ENCODE data around the gene CLSTN1. TPM values are rescaled to one million over a fixed set of nuclear protein-coding genes. Genes with fewer than 3 reads are reported as not detected.

The CLSTN1 gene
- total and polyA plus RNA-seq, 2 of the 13 experiments (the other 11 are each of a cell fraction or from before 2014, with no cell fraction given) = 19.7 to 29.8 TPM

- TF ChIP-seq ZFP90 (CRISPR knock-in tag; IDR thresholded peaks at IDR 0.05; ENCODE audit: borderline replicate concordance) = no peak
- peak; percentile 5 for TF ChIP-seq AGO2 (optimal IDR thresholded peaks at IDR 0.05; ENCODE audit: low read depth, low read length)
- in situ Hi-C loops (cut with HindIII; ENCODE audit: extremely low pct_ligation_motif_present, low pct_unique_long_range_greater_than_20kb) (loop anchor here (5.0 to 10.0 kb wide), 3 partner anchors 72 to 165 kb away; partner anchors contain the start of genes LZIC, NMNAT1 and UBE4B), intact Hi-C loops (cut with micrococcal nuclease; ENCODE audit: unreplicated experiment) (loop anchor here (5.0 kb wide), 1 partner anchor 243 kb away; no protein-coding TSS in a partner anchor)
- Histone ChIP-seq H3K4me2 (ENCODE audit: low read depth, low read length) (no peak overlapping the region), H3K79me2 (ENCODE audit: insufficient read depth, low read length) (no peaks in the 10 kb centered on the region), H3K9ac (ENCODE audit: insufficient read depth, low read depth, low read length) (no peak overlapping the region), H3K9me3 (ENCODE audit: low read length) (no peaks in the 10 kb centered on the region), H4K20me1 (ENCODE audit: insufficient read depth, low read length) (no peaks in the 10 kb centered on the region), H3K36me3 (replicated peaks in 1 of 2; ENCODE audit: control insufficient read depth in 1 of 2, insufficient read depth in 2 of 2, low read length in 2 of 2) (peaks cover 18 to 30% of the 10 kb centered on the region in 2 experiments; a peak in 4 of 5 replicates), H3K27me3 (ENCODE audit: control insufficient read depth in 1 of 2, insufficient read depth in 2 of 2, low read length in 2 of 2) (no peaks in the 10 kb centered on the region), H2AFZ (ENCODE audit: low read length) (no peak overlapping the region), H3K27ac (ENCODE audit: extremely low read length, insufficient read depth, low read length) (no peak overlapping the region), H3K4me1 (ENCODE audit: insufficient read depth, low read length) (peaks cover 46% of the 10 kb centered on the region), H3K4me3 (replicated peaks in 1 of 3; ENCODE audit: insufficient read depth in 1 of 3, low read depth in 2 of 3, low read length in 3 of 3) (no peak overlapping the region)
- no TSS peak for BruUV-seq (replicated peaks)
- FAIRE-seq (no peak), ATAC-seq (no peak), DNase-seq (ENCODE audit: low spot score) (no peak)
- ChIA-PET POLR2A (interaction anchor here (1.0 kb wide), 1 partner anchor 41 kb away, joined by 3 read pairs; no protein-coding TSS in a partner anchor), CTCF (ENCODE audit: low intra/inter-chr PET ratio, low total read pairs) (interaction anchor here (0.6 kb wide), 1 partner anchor 124 kb away, joined by 3 read pairs; no protein-coding TSS in a partner anchor)
- 93% methylated on average over 12 of the region's 13 CpGs for whole genome bisulfite sequencing (ENCODE audit: low lambda C conversion rate)
Observed at GRCh38 chr1:9869831-9870251, 46.1 kb upstream of the CLSTN1 start.

DNA sequence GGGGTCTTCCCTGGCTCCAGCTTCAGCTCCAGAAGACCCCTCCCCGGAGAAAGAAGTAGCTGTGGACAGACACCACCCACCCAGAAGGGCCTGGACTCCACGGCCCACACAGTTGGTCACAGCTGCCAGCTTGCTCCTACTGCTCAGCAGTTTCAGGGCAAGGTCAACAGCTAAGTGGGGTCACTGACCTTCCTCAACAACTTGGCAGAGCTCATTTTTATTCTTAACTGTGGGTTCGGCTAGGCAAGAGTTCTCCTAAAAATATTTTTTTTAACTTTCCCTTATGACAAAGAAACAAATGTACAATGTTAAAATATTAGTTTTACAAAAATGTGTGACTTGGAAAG lies 44.5 kb upstream of the CLSTN1 start:
- H2AFZ ChIP-seq (ENCODE audit: low read length) = no peak overlapping the region
- peaks cover 30% of the 10 kb centered on the region for H3K4me1 ChIP-seq (ENCODE audit: insufficient read depth, low read length)
- CTCF ChIA-PET (ENCODE audit: low intra/inter-chr PET ratio, low total read pairs) = interaction anchor here (1.6 to 2.8 kb wide), 2 partner anchors 84 to 241 kb away, joined by 8 to 41 read pairs; no protein-coding TSS in a partner anchor
- DNase-seq (ENCODE audit: low spot score) (no peak), FAIRE-seq (no peak), ATAC-seq (peak; percentile 5; the same call in 1 of the 3 replicates)
- H3K27ac ChIP-seq (ENCODE audit: extremely low read length, insufficient read depth, low read length) = no peak overlapping the region
- in situ Hi-C loops (cut with HindIII; ENCODE audit: extremely low pct_ligation_motif_present, low pct_unique_long_range_greater_than_20kb) (loop anchor here (5.0 kb wide), 1 partner anchor 81 kb away; no protein-coding TSS in a partner anchor), intact Hi-C loops (cut with micrococcal nuclease; ENCODE audit: unreplicated experiment) (loop anchor here (5.0 kb wide), 1 partner anchor 241 kb away; no protein-coding TSS in a partner anchor)
- H3K4me3 ChIP-seq (replicated peaks in 1 of 3; ENCODE audit: insufficient read depth in 1 of 3, low read depth in 2 of 3, low read length in 3 of 3) = no peak overlapping the region
- BruUV-seq (replicated peaks) = no TSS peak
- no peaks in the 10 kb centered on the region for H3K27me3 ChIP-seq (ENCODE audit: control insufficient read depth in 1 of 2, insufficient read depth in 2 of 2, low read length in 2 of 2)
- H4K20me1 ChIP-seq (ENCODE audit: insufficient read depth, low read length) = no peaks in the 10 kb centered on the region
- TF ChIP-seq ZBTB42 (CRISPR knock-in tag; IDR thresholded peaks at IDR 0.05) = no peak
- TF ChIP-seq NR2F6 (IDR thresholded peaks at IDR 0.05) = 0 out of 2 replicates have a peak, but pooled peaks have one; percentile 21
- TF ChIP-seq NR2F6 (CRISPR knock-in tag; IDR thresholded peaks at IDR 0.05) = no peak
- no peaks in the 10 kb centered on the region for H3K79me2 ChIP-seq (ENCODE audit: insufficient read depth, low read length)
- POLR2A ChIA-PET = no interaction called here
- H3K9me3 ChIP-seq (ENCODE audit: low read length) = no peaks in the 10 kb centered on the region
- H3K9ac ChIP-seq (ENCODE audit: insufficient read depth, low read depth, low read length) = no peak overlapping the region
- no peak overlapping the region for H3K4me2 ChIP-seq (ENCODE audit: low read depth, low read length)
- WGBS (ENCODE audit: low lambda C conversion rate) = 68% methylated on average over 3 of the region's 3 CpGs
- peaks cover 21 to 37% of the 10 kb centered on the region in 2 experiments for H3K36me3 ChIP-seq (replicated peaks in 1 of 2; ENCODE audit: control insufficient read depth in 1 of 2, insufficient read depth in 2 of 2, low read length in 2 of 2)

Data from HepG2 (cell line).